GM12878 (cell line): ENCODE data around the gene TAF11L12. TPM values are rescaled to one million over a fixed set of nuclear protein-coding genes. Genes with fewer than 3 reads are reported as not detected.
"Not testable (repeated sequence)": the region's sequence is repeated elsewhere in the genome, so short reads cannot be mapped to it uniquely, and the experiment has no call there.

Experiments used
- ATAC-seq: fragments of 200-7000 bp; cut with Tn5 transposase; 3 replicates; pipeline ENCODE4 v1.9.1; 2020; ENCODE audit warnings: mild to moderate bottlenecking, moderate library complexity
- BruUV-seq: library from RNA; stranded (reverse); fragments of 400-500 nt; replicated peaks from 2 replicates; lab custom pipeline; 2021; lab: Mats Ljungman, UMichigan
- CTCF ChIA-PET: fragments of 300-600 bp; sonication (Branson Sonifier 250); formaldehyde crosslinking; extraction: SDS; loops from one replicate; lab custom pipeline; 2021; ENCODE audit warnings: inconsistent platforms; lab: Yijun Ruan, JAX
- POLR2A ChIA-PET: fragments of 350-600 bp; formaldehyde crosslinking; extraction: SDS; loops from one replicate; lab custom pipeline; 2021; ENCODE audit warnings: inconsistent platforms; lab: Charles Lee
- RAD21 ChIA-PET: fragments of 300-600 bp; sonication (Branson Sonifier 250); formaldehyde crosslinking; loops from one replicate; lab custom pipeline; 2023; ENCODE audit warnings: antibody characterized with exemption; ENCODE audit not compliant: unreplicated experiment; lab: Charles Lee
- SMC1A ChIA-PET: fragments of 300-600 bp; sonication (Branson Sonifier 250); formaldehyde crosslinking; loops from one replicate; lab custom pipeline; 2023; ENCODE audit not compliant: unreplicated experiment, uncharacterized antibody; lab: Charles Lee
- DNase-seq: peaks from one replicate; pipeline ENCODE4 v3.0.0-alpha.2; 2011; ENCODE audit warnings: low read depth, low spot score
- FAIRE-seq: peaks from 3 replicates; lab custom pipeline; 2011; peaks lifted over from hg19 to GRCh38; lab: Jason Lieb, UNC
- H2AFZ ChIP-seq: 2 replicates; pipeline ENCODE4 v1.6.0; 2011; ENCODE audit warnings: low read depth, low read length, control low read depth; ENCODE audit not compliant: control insufficient read depth
- H3K27ac ChIP-seq: 2 replicates; pipeline ENCODE4 v1.5.1; 2011; ENCODE audit warnings: control low read depth; ENCODE audit not compliant: control insufficient read depth, insufficient read depth
- H3K27me3 ChIP-seq, 2 experiments: replicated peaks in 1 of 2; 2 replicates each; pipeline versions ENCODE4 v1.6.0 to v1.6.1; 2011; ENCODE audit warnings: low read length in 1 of 2; ENCODE audit not compliant: control insufficient read depth in 2 of 2, insufficient read depth in 2 of 2
- H3K36me3 ChIP-seq, 2 experiments: 2 replicates each; pipeline ENCODE4 v1.5.1; 2011; ENCODE audit warnings: low read length in 1 of 2; ENCODE audit not compliant: control insufficient read depth in 2 of 2, insufficient read depth in 2 of 2
- H3K4me1 ChIP-seq: 2 replicates; pipeline ENCODE4 v1.6.1; 2011; ENCODE audit warnings: mild to moderate bottlenecking, low read length, moderate library complexity, mixed read lengths; ENCODE audit not compliant: control insufficient read depth, insufficient read depth
- H3K4me2 ChIP-seq: 2 replicates; pipeline ENCODE4 v1.6.0; 2011; ENCODE audit warnings: control low read depth; ENCODE audit not compliant: control insufficient read depth, insufficient read depth
- H3K4me3 ChIP-seq: fragments of 200-600 bp; sonication (generic); 2 replicates; pipeline ENCODE4 v1.5.1; 2016
- H3K79me2 ChIP-seq: 2 replicates; pipeline ENCODE4 v1.6.0; 2011; ENCODE audit warnings: low read length; ENCODE audit not compliant: control insufficient read depth, insufficient read depth
- H3K9ac ChIP-seq: 2 replicates; pipeline ENCODE4 v1.8.0; 2011; ENCODE audit warnings: low read length, control low read depth, mixed read lengths; ENCODE audit not compliant: control insufficient read depth, insufficient read depth
- H3K9me3 ChIP-seq: replicated peaks from 3 replicates; pipeline ENCODE4 v1.5.1; 2011; ENCODE audit warnings: mild to moderate bottlenecking, low read length; ENCODE audit not compliant: control insufficient read depth, insufficient read depth
- H4K20me1 ChIP-seq: 2 replicates; pipeline ENCODE4 v1.6.0; 2011; ENCODE audit not compliant: control insufficient read depth, insufficient read depth
- CREB1 ChIP-seq: IDR thresholded peaks from 2 replicates; pipeline ENCODE4 v1.6.1; 2012; ENCODE audit warnings: low read depth, mild to moderate bottlenecking, inconsistent platforms
- MYB ChIP-seq: fragments of 150-350 bp; IDR thresholded peaks from 2 replicates; pipeline ENCODE4 v1.6.1; 2014; ENCODE audit warnings: mild to moderate bottlenecking, low read depth, low read length, borderline replicate concordance
- MYC ChIP-seq: IDR thresholded peaks from 2 replicates; pipeline ENCODE4 v1.6.1; 2011; ENCODE audit warnings: mild to moderate bottlenecking, low read length, moderate library complexity, inconsistent platforms; ENCODE audit not compliant: insufficient read depth, insufficient replicate concordance, insufficient read length, severe bottlenecking
- POU2F2 ChIP-seq: IDR thresholded peaks from 3 replicates; pipeline ENCODE4 v1.6.1; 2011; ENCODE audit warnings: low read depth, mild to moderate bottlenecking, low read length, borderline replicate concordance
- TCF12 ChIP-seq: IDR thresholded peaks from 2 replicates; pipeline ENCODE4 v1.6.1; 2011; ENCODE audit warnings: low read depth, mild to moderate bottlenecking, low read length
- WRNIP1 ChIP-seq: IDR thresholded peaks from 2 replicates; pipeline ENCODE4 v1.6.1; 2011; ENCODE audit warnings: low read depth, low read length, improper control_type of control experiment, borderline replicate concordance
- ZSCAN29 ChIP-seq: fragments of 450-650 bp; IDR thresholded peaks from 2 replicates; pipeline ENCODE4 v1.6.1; 2017; ENCODE audit warnings: mild to moderate bottlenecking, moderate library complexity
- WGBS: methylation state at CpG from one replicate; pipeline ENCODE4 v1.1.6; 2016; ENCODE audit warnings: low lambda C conversion rate; ENCODE audit not compliant: insufficient replicate concordance, insufficient coverage; ENCODE audit errors: missing lambda C conversion rate; 5-methylcytosine and 5-hydroxymethylcytosine counted together
- in situ Hi-C: fragments of 300-500 bp; cut with MboI; formaldehyde crosslinking; loops from 9 replicates; pipeline ENCODE4 v1.14.3; 2018; ENCODE audit warnings: mixed read lengths
- intact Hi-C: fragments of 100-400 bp; cut with micrococcal nuclease; formaldehyde crosslinking; loops from one replicate; pipeline ENCODE4 v1.14.2; 2022; ENCODE audit not compliant: unreplicated experiment
- polyA plus RNA-seq, 11 experiments: library from polyadenylated mRNA; depleted of rRNA in 4 of 11; unstranded in 6 of 11; stranded (reverse) in 5 of 11; fragments of >200 nt; fragmentation: Nextera tagmentation in 4 of 11; fragmentation: Illumina TruSeq in 1 of 11; extraction: Ambion mirVana in 4 of 11; extraction: Trizol in 1 of 11; gene quantifications; 1 replicate in 1 of 11; 2 replicates in 10 of 11; pipeline versions ENCODE4 v1.2.1 to v1.2.3, GENCODE V29; 2011 to 2016; ENCODE audit warnings: inconsistent platforms in 2 of 11, missing spikeins in 2 of 11, low read depth in 1 of 11
- total RNA-seq, 4 experiments: library from RNA; depleted of rRNA in 3 of 4; stranded (reverse); fragments of >200 nt in 3 of 4; fragmentation: Illumina TruSeq in 1 of 4; extraction: Trizol in 1 of 4; gene quantifications; 2 replicates each; pipeline versions ENCODE4 v1.2.1 to v1.2.3, GENCODE V29; 2013 to 2021

Gene TAF11L12
- total and polyA plus RNA-seq, 10 of the 15 experiments (the other 5 are each of a cell fraction or from before 2014, with no cell fraction given), result not detected

GRCh38 chr5:17625686-17626085 is 15.5 kb downstream of the TAF11L12 start:
- no peak for FAIRE-seq
- BruUV-seq, result no TSS peak

GRCh38 chr5:17631788-17632187 is 21.6 kb downstream of the TAF11L12 start, which contains the start of gene TAF11L13:
TAF11L13 (plus strand) TSS chr5:17632088.
- CTCF ChIA-PET, result not testable (repeated sequence)
- WGBS, result 28% methylated on average over 4 of the region's 12 CpGs

More at GRCh38 chr5:17625686-17626085, 15.5 kb downstream of the TAF11L12 start:
- TF ChIP-seq MYB (no peak), WRNIP1 (no peak), POU2F2 (no peak), TCF12 (no peak), MYC (no peak), CREB1 (no peak), ZSCAN29 (no peak)
- TF ChIP-seq, all 136 proteins: peak for 0
- no peak overlapping the region for H2AFZ ChIP-seq
- no peaks in the 10 kb centered on the region for H3K27me3 ChIP-seq
- H3K4me2 ChIP-seq, result no peak overlapping the region
- H3K4me1 ChIP-seq, result no peaks in the 10 kb centered on the region
- ATAC-seq (no peak), DNase-seq (no peak)
- H3K27ac ChIP-seq, result no peak overlapping the region
- no peaks in the 10 kb centered on the region for H3K79me2 ChIP-seq
- ChIA-PET CTCF (no interaction called here), RAD21 (no interaction called here), SMC1A (no interaction called here), POLR2A (no interaction called here)
- WGBS, result 55% methylated on average over 11 of the region's 11 CpGs
- in situ Hi-C loops, result no loop called here
- H3K9me3 ChIP-seq, result no peaks in the 10 kb centered on the region
- no peak overlapping the region for H3K4me3 ChIP-seq
- H3K36me3 ChIP-seq, result no peaks in the 10 kb centered on the region
- H4K20me1 ChIP-seq, result no peaks in the 10 kb centered on the region
- H3K9ac ChIP-seq, result no peak overlapping the region
- intact Hi-C loops, result no loop called here

More at GRCh38 chr5:17631788-17632187, 21.6 kb downstream of the TAF11L12 start, which contains the start of gene TAF11L13:
- H4K20me1 ChIP-seq, RAD21 ChIA-PET, H3K79me2 ChIP-seq, ATAC-seq, H3K4me1 ChIP-seq, H3K4me2 ChIP-seq, FAIRE-seq, H3K4me3 ChIP-seq, POLR2A ChIA-PET, H3K9ac ChIP-seq, H3K27ac ChIP-seq, intact Hi-C loops, DNase-seq, SMC1A ChIA-PET, H3K36me3 ChIP-seq, H3K9me3 ChIP-seq, H3K27me3 ChIP-seq, in situ Hi-C loops, H2AFZ ChIP-seq, BruUV-seq: not testable (repeated sequence)
